Ureter (tissue), 1 donor: Measurements from ENCODE around the gene DTD1. TPM values are rescaled to one million over a fixed set of nuclear protein-coding genes. Genes with fewer than 3 reads are reported as not detected.
A peak's percentile ranks its signal among the peaks of the same experiment; 100 is the strongest.

Experiments
- DNase-seq: peaks from one replicate; pipeline ENCODE4 v3.0.0-alpha.2; 2020; ENCODE audit warnings: low spot score
- total RNA-seq: library from RNA; stranded (reverse); gene quantifications from one replicate; pipeline ENCODE4 v1.2.4, GENCODE V29; 2023
- donor health status: DM: yes; HTN: yes; CAD: no.

DTD1 gene
- total RNA-seq, 1 donor from 2014 or later, result 30.6 TPM

DNA sequence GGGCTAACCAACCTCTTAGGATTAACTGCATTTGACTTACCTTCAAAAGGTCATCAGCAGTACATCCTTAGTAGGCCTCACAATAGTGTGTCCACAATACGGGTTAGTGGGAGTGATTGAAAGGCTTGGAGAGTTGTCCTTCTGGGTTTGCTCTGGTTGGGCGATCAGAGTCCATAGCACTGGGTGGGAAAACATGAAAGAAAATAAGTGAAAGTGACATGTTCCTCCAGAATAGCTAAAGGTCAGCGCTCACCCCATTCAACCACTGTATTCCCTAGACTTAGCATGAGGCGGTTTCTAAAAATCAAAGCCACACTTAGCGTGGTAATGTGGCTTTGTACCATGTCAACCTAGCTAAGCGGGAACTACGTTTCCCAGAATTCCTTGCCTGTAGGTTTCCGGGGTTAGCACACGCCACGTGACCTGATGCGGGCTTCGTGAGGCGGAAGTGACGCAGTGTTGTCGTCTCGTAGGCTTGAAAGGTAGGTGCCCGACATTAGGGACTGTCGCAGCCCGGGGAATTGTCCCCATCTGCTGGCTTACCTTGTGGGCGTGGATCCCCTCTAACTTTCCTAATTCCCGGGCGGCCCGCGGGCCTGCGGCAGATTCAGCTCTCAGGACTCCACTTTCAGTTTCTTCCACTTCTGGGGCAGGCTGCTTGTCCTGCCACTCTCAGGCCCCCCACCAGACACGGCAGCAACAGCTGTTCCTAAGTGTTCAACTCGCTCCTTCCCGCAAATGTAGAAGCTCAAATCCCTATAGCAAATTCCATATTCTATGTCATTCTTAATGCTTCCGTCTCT lies 206.0 kb downstream of the DTD1 start:
- peak; percentile 91 for DNase-seq

DNA sequence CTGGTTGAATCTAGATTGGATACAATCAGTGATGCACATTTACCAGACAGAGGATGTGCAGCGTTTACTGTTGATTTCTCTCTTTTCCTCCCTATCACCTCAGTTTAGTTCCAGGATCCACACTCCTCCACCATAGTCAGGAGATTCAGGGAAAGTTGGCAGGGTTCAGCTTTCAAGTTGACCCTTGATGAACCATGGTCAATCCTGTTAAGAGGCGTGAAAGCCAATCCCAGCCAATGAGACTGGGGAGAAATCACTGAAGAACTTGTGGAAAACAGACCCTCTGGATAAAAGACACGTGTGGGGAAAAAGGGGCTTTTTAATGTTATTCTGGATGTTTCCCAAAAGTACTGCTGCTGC lies 206.6 kb downstream of the DTD1 start:
- no peak for DNase-seq

DNA sequence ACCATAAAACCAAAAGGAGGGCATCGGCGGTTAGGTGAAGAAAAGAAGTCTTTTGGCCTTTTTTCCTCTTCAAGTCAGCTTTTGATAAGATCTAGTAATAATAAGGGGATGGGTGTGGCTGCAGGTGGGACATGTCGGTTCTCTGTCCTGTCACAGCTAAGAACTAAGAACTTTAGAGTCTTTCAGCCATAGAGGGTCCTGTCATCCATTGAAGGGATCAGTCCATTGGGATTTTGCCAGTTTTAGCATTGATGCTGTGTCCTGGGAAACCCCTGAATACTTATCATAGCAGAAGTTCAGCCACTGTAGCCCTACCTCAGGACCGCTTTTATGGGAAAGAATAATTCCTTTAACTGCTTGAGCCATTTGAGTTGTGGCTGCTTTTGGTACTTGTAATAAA lies 207.5 kb downstream of the DTD1 start:
- no peak for DNase-seq

DNA sequence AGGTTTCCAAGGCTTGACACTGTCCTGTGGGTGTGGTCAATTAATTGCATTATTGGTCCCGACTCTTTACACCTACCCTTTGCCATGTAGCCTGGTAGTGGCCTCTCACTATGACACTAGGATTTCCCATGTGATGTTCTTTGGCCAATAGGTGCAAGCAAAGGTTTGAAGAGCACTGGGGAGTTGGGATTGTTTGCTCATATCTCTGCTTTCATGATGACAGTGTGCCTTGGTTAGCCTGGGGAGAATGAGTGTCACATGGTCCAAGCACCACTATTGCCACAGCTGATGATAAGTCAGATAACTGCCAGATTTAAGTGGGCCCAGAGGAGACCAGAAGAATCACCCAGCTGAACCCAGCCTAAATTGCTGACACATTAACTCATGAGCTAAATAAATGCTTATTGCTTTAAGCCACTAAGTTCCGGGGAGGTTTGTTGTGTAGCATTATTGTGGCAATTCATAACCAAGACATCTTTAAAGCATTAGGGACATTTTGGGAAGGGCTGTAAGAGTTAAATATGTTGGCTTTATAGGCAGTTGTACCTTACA lies 208.5 kb downstream of the DTD1 start:
- no peak for DNase-seq

DNA sequence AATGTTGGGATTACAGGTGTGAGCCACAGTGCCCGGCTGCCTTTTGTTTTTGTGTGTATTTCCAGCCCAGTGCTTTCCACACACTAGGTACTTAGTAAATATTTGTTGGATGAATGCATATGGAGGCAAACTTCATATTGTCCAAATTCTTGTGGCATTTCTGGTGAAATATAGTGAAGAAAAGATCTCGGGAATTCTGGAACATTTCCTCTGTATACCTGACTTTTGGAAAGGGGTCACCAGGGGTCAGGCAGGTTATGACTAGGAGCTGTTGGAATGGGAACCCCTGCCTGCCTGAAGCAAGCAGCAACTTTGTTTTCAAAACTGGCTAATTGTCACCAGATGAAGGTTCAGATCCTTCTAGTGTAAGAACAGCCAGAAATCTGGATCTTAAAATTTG lies 213.7 kb downstream of the DTD1 start:
- no peak for DNase-seq

DNA sequence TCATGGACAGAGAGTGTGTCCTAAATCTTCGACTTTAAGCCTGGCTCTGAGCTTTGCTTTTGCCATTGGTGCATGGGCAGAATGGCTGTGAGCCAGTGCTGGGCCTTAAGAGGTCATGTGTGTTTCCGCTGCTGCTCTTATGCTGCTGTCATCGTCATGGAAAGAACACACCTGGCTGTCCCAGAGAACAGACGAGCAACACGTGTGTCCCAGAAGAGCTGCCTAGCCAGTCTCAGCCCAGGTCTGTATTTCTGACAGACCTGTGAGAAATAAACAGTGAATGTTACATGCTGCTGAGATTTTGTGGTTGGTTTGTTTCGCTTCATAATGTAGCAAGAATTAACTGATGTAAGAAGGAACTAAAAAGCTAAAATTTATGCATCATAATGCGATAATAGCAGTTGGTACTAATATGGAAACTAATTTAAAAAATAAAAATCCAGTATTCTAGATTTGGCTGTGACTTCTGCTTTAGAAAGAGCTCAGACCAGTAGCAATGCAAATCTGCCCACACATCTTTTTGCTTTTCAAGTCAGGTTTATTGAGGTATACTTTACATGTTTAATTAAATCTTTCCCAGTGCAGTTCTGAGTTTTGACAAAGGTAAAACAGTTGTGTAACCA lies 214.3 kb downstream of the DTD1 start:
- no peak for DNase-seq

DNA sequence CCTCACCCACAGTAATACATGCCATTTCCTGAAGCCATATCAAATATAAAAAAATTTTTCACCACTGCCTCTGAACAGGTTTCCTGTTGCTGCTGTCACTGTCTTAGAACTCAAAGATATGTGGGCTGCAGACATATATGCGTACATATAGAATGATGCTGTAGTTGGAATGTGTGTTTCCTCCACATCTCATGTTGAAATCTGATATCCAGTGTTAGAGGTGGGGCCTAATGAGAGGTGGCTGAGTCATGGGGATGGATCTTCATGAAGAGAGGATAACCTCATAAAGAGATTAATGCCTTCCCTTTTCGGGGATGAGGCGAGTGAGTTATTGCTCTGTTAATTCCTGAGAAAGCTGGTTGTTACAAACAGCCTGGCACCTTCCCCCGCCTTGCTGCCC lies 218.0 kb downstream of the DTD1 start:
- DNase-seq, result no peak

DNA sequence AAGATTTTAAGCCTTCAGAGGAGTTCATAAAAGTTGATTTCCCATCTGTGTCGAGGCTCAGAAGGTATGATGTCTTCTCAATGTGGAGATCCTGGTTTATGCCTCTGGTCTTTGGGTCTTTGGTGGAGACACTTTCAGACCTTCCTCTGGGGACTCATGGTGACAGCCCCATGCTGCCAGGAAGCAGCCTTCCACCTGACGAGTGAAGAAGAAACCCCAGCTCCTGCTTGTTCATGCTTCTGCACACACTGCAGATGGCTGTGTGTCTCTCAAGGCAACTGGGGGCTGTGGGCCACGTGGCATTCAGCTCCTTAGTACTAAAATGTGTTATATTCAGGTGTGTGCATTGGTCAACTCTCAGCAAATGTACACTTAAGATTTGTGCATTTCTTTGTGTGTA lies 220.9 kb downstream of the DTD1 start:
- DNase-seq, result no peak

DNA sequence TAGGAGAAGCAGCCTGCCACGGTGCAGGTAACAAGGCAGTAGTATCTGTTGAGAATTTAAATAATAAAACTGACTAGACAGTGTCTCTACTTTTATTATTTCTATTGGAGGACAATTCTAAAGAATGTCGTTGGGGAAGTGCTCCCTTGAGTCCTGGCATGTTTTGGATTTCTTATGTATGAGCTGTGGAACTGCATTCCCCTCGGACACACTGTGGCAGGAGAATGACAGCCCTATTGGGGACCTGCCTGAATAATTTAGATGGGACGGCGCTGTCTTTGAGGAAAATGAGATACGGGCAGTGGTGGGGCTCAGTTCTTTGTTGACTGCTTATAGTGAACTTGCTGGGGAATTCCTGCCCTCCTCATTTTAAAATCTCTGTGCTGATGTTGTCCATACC lies 223.3 kb downstream of the DTD1 start:
- DNase-seq, result no peak

DNA sequence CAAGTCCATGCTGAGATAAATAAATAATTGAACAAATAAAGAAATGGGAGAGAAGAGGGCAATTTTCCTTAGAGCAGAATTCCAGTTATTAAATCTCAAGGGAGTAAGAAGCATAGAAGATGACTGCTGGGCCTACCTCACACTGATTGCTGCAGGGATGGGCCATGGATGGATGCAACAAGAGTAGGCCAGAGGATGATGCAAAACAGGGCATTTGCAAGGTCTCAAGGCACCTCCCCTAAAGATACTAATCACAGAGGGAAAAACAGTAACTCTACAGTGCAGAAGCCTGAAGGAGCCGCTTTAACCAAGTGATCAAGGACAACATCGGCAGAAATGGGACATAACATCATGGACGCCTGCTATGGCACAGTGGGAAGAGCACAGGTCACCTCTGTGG lies 224.1 kb downstream of the DTD1 start:
- no peak for DNase-seq

DNA sequence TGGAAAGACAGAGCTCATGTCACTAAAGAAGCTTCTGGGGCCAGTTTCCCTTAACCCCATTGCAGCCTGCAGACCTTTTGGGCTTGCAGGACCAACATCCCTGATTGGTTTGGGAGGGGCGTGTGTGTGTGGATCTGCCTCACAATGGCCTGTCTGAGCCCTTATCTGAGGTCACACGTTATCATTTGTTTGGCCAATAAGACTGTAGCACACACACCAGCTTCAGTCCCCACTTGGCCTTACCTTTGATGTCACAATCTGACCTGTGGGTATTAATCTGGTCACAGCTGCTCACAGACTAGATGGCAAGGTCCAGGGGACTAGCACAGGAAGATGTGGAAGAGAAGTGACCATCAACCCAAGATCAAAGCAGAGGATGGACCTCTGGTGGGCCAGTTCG lies 225.6 kb downstream of the DTD1 start, which contains the start of gene SCP2D1:
Gene SCP2D1 (plus strand): TSS at position 301 of the 400 bp plus-strand sequence. CDS start 33 bp downstream, at position 334.
- DNase-seq, result no peak

DNA sequence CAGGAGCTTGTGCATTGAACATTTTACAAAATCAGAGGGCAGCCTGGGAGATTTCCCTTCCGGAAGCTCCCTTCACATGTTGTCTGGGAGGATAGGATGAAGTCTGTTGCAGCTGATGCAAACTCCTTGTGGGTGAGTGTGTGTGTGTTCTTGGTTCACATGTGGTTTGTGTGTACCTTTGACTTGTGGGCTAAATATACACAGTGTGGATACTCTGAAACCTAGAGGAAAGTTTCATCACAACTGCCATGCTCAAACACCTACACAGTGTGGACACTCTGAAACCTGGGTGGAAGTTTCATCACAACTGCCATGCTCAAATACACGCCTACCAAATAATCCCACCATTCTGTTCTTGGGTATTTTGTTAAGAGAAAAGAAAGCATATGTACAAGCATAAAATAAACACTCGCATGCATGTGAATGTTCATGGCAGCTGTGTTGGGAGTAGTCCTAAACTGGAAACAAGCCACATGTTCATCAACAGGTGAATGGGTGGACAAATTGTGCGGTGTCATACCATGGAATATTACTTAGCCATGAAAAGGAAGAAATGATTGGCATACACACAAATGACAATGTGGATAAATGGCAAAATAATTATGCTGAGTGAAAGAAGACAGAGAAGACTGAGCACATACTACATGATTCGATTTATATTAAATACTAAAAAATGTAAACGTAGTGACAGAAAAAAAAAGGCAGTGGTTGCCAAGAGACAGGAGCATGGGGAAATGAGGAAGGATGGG lies 227.5 kb downstream of the DTD1 start:
- DNase-seq, result no peak

Other genes starting within 250 kb of the DTD1 start
- gene DZANK1, start 121.0 kb upstream of the DTD1 start, total RNA-seq, result 7.1 TPM
- gene POLR3F, start 120.7 kb upstream of the DTD1 start, total RNA-seq, result 9.7 TPM
- 10.7 TPM for gene RBBP9, start 90.8 kb upstream of the DTD1 start, total RNA-seq
- gene SEC23B, start 80.1 kb upstream of the DTD1 start, total RNA-seq, result 63.2 TPM
- gene SMIM26, start 20.6 kb upstream of the DTD1 start, total RNA-seq, result 59.4 TPM
- gene SCP2D1, start 225.7 kb downstream of the DTD1 start, total RNA-seq, result not detected